AG20443 (cell line): ENCODE data around the gene SEC14L1.

ENCODE experiments used
- DNase-seq: peaks from one replicate; pipeline ENCODE4 v3.0.0; 2012; ENCODE audit warnings: low spot score, mixed read lengths

SEC14L1 gene

GRCh38 chr17:77214328-77214727 lies 73.6 kb downstream of the SEC14L1 start:
- DNase-seq, result no peak

- peak; percentile 56 for DNase-seq
Observed at GRCh38 chr17:77214743-77215142, 74.0 kb downstream of the SEC14L1 start.

GRCh38 chr17:77215281-77215680 lies 74.5 kb downstream of the SEC14L1 start:
- DNase-seq, result no peak

GRCh38 chr17:77216486-77216885 lies 75.7 kb downstream of the SEC14L1 start:
- no peak for DNase-seq

GRCh38 chr17:77217123-77217522 lies 76.4 kb downstream of the SEC14L1 start:
- DNase-seq, result no peak

GRCh38 chr17:77217566-77217965 lies 76.8 kb downstream of the SEC14L1 start:
- DNase-seq, result no peak

- no peak for DNase-seq
Observed at GRCh38 chr17:77218902-77219301, 78.1 kb downstream of the SEC14L1 start.

- no peak for DNase-seq
Observed at GRCh38 chr17:77222356-77222755, 81.6 kb downstream of the SEC14L1 start.

- no peak for DNase-seq
Observed at GRCh38 chr17:77223642-77224420, 83.1 kb downstream of the SEC14L1 start.

GRCh38 chr17:77225265-77225664 lies 84.5 kb downstream of the SEC14L1 start:
- DNase-seq, result no peak

- no peak for DNase-seq
Observed at GRCh38 chr17:77227461-77228240, 86.9 kb downstream of the SEC14L1 start.

GRCh38 chr17:77228241-77228752 lies 87.5 kb downstream of the SEC14L1 start:
- no peak for DNase-seq

GRCh38 chr17:77228816-77229215 lies 88.0 kb downstream of the SEC14L1 start:
- no peak for DNase-seq

- no peak for DNase-seq
Observed at GRCh38 chr17:77229786-77230435, 89.1 kb downstream of the SEC14L1 start.

GRCh38 chr17:77230436-77230830 lies 89.7 kb downstream of the SEC14L1 start:
- DNase-seq, result no peak

- no peak for DNase-seq
Observed at GRCh38 chr17:77231076-77231871, 90.5 kb downstream of the SEC14L1 start.

GRCh38 chr17:77233127-77233526 lies 92.4 kb downstream of the SEC14L1 start:
- DNase-seq, result no peak

GRCh38 chr17:77233635-77234334 lies 93.0 kb downstream of the SEC14L1 start:
- no peak for DNase-seq

GRCh38 chr17:77234695-77235094 lies 93.9 kb downstream of the SEC14L1 start:
- DNase-seq, result no peak

- peak; percentile 85 for DNase-seq
Observed at GRCh38 chr17:77235370-77235941, 94.7 kb downstream of the SEC14L1 start.
